ENCODE measurements around the gene FGF8. TPM values are rescaled to one million over a fixed set of nuclear protein-coding genes. Genes with fewer than 3 reads are reported as not detected.
A peak's percentile ranks its signal among the peaks of the same experiment; 100 is the strongest.

The FGF8 gene
- total and polyA plus RNA-seq, 2 of the 13 experiments (the other 11 are each of a cell fraction or from before 2014, with no cell fraction given), result not detected

- TF ChIP-seq MTA3 (CRISPR knock-in tag; IDR thresholded peaks at IDR 0.05), result no peak
- no peak for TF ChIP-seq RBM22 (optimal IDR thresholded peaks at IDR 0.05; ENCODE audit: low read length)
- no peak for TF ChIP-seq HOXA5 (CRISPR knock-in tag; IDR thresholded peaks at IDR 0.05)
- no peak for TF ChIP-seq HNRNPL (IDR thresholded peaks at IDR 0.05; ENCODE audit: low read depth, low read length)
- no peak for TF ChIP-seq ZBTB44 (CRISPR knock-in tag; IDR thresholded peaks at IDR 0.05)
- no peak for TF ChIP-seq HIVEP1 (CRISPR knock-in tag; IDR thresholded peaks at IDR 0.05)
- no peak; the same call in 1 of the 2 replicates for TF ChIP-seq ZNF446 (CRISPR knock-in tag; IDR thresholded peaks at IDR 0.05)
- TF ChIP-seq TBL1XR1 (IDR thresholded peaks at IDR 0.05; ENCODE audit: borderline replicate concordance, low read length, partially characterized antibody), result no peak
- no peak for TF ChIP-seq PRPF4 (IDR thresholded peaks at IDR 0.05; ENCODE audit: low read depth, low read length, poor library complexity, severe bottlenecking)
- TF ChIP-seq KLF16 (CRISPR knock-in tag; IDR thresholded peaks at IDR 0.05), result peak in 1 of 2 experiments; percentile 23; a peak in 1 of 4 replicates
- TF ChIP-seq KMT2B (CRISPR knock-in tag; IDR thresholded peaks at IDR 0.05), result no peak
- TF ChIP-seq ISL2 (CRISPR knock-in tag; IDR thresholded peaks at IDR 0.05), result no peak
- TF ChIP-seq GABPB1 (CRISPR knock-in tag; IDR thresholded peaks at IDR 0.05), result no peak
- TF ChIP-seq MAFK (conservative IDR thresholded peaks at IDR 0.05 in 1 of 2, IDR thresholded peaks at IDR 0.05 in 1 of 2; ENCODE audit: low read length in 2 of 2), result no peak
- TF ChIP-seq ZFP37 (CRISPR knock-in tag; IDR thresholded peaks at IDR 0.05; ENCODE audit: borderline replicate concordance), result no peak
- no peak for TF ChIP-seq RNF219 (CRISPR knock-in tag; IDR thresholded peaks at IDR 0.05)
- TF ChIP-seq ZSCAN22 (CRISPR knock-in tag; IDR thresholded peaks at IDR 0.05), result no peak
- no peak for TF ChIP-seq DMAP1 (CRISPR knock-in tag; IDR thresholded peaks at IDR 0.05)
- no peak for TF ChIP-seq MEF2D (CRISPR knock-in tag; IDR thresholded peaks at IDR 0.05)
- TF ChIP-seq KLF12 (CRISPR knock-in tag; IDR thresholded peaks at IDR 0.05; ENCODE audit: borderline replicate concordance), result no peak
- TF ChIP-seq E2F1 (CRISPR knock-in tag; IDR thresholded peaks at IDR 0.05), result no peak
- no peak for TF ChIP-seq ATM (IDR thresholded peaks at IDR 0.05; ENCODE audit: borderline replicate concordance)
- peak; percentile 76 for TF ChIP-seq CBX1 (IDR thresholded peaks at IDR 0.05; ENCODE audit: low read depth)
- no peak for TF ChIP-seq SMAD1 (CRISPR knock-in tag; IDR thresholded peaks at IDR 0.05; ENCODE audit: borderline replicate concordance, low read depth)
- TF ChIP-seq HOXA9 (CRISPR knock-in tag; IDR thresholded peaks at IDR 0.05; ENCODE audit: borderline replicate concordance), result no peak
- no peak for TF ChIP-seq JARID2 (CRISPR knock-in tag; IDR thresholded peaks at IDR 0.05; ENCODE audit: insufficient replicate concordance)
- TF ChIP-seq BORCS8-MEF2B (CRISPR knock-in tag; IDR thresholded peaks at IDR 0.05), result no peak
- TF ChIP-seq EEA1 (CRISPR knock-in tag; IDR thresholded peaks at IDR 0.05; ENCODE audit: borderline replicate concordance), result no peak
These were observed 43.1 kb upstream of the FGF8 start (continued) for GRCh38 chr10:101818872-101819633.
